SK-N-SH treated with all-trans-retinoic acid at 6 μM for 48 hours (cell line): ENCODE measurements around the gene SH2B3.

ENCODE experiments used
- ESRRG ChIP-seq: fragments of 250-450 bp; sonication (Bioruptor Pico); IDR thresholded peaks from 2 replicates; pipeline ENCODE4 v1.6.1; 2021; ENCODE audit warnings: mild to moderate bottlenecking
- GLIS3 ChIP-seq: fragments of 250-450 bp; sonication (Bioruptor Pico); IDR thresholded peaks from 2 replicates; pipeline ENCODE4 v1.5.0; 2020; ENCODE audit warnings: mild to moderate bottlenecking, moderate library complexity
- ISL1 ChIP-seq: fragments of 250-450 bp; sonication (Bioruptor Pico); IDR thresholded peaks from 2 replicates; pipeline ENCODE4 v2.1.2; 2022; ENCODE audit warnings: mild to moderate bottlenecking, moderate library complexity
- PATZ1 ChIP-seq: fragments of 250-450 bp; sonication (Bioruptor Pico); IDR thresholded peaks from 2 replicates; pipeline ENCODE4 v1.8.0; 2020; ENCODE audit warnings: mild to moderate bottlenecking, moderate library complexity, borderline replicate concordance
- TSHZ2 ChIP-seq: fragments of 250-450 bp; sonication (Bioruptor Pico); IDR thresholded peaks from 2 replicates; pipeline ENCODE4 v1.5.0; 2020; ENCODE audit warnings: mild to moderate bottlenecking, moderate library complexity
- ZNF70 ChIP-seq: fragments of 450-650 bp; formaldehyde crosslinking; IDR thresholded peaks from 2 replicates; pipeline ENCODE4 v1.5.0; 2020; ENCODE audit warnings: mild to moderate bottlenecking, moderate library complexity

GRCh38 chr12:111454716-111455447, 49.2 kb downstream of the SH2B3 start:
- TF ChIP-seq GLIS3 (CRISPR knock-in tag): no peak
- no peak for TF ChIP-seq PATZ1
- TF ChIP-seq ESRRG (CRISPR knock-in tag): no peak
- TF ChIP-seq TSHZ2: no peak
- TF ChIP-seq ZNF70 (CRISPR knock-in tag): no peak
- TF ChIP-seq ISL1: no peak
